Measurements from ENCODE around the gene THEMIS2. TPM values are rescaled to one million over a fixed set of nuclear protein-coding genes. Genes with fewer than 3 reads are reported as not detected.
A peak's percentile ranks its signal among the peaks of the same experiment; 100 is the strongest.

The THEMIS2 gene
- total RNA-seq, 2 experiments from 2014 or later = 20.2 to 21.6 TPM

GRCh38 chr1:27886353-27886679, 14.0 kb downstream of the THEMIS2 start:
- Mint-ChIP-seq H3K36me3 (ENCODE audit: low read depth) (peaks cover 84% of the 10 kb centered on the region), H3K4me3 (no peak overlapping the region), H3K4me1 (ENCODE audit: low read depth) (peaks cover 37% of the 10 kb centered on the region), H3K27ac (peak overlapping the region; percentile 86), H3K27me3 (no peaks in the 10 kb centered on the region), H3K9me3 (no peaks in the 10 kb centered on the region)
- ATAC-seq (ENCODE audit: poor library complexity) = no peak
- peak overlapping the region; percentile 60 to 77 for H3K27ac ChIP-seq (ENCODE audit: low read depth in 1 of 2, low read length in 2 of 2)
- CTCF ChIA-PET = interaction anchor here (0.9 to 1.9 kb wide), 2 partner anchors 28 to 54 kb away, joined by 3 to 6 read pairs; no protein-coding TSS in a partner anchor
- H3K9me3 ChIP-seq (ENCODE audit: control insufficient read depth in 1 of 2, insufficient read depth in 1 of 2, low read length in 2 of 2) = peaks cover 0 to 4% of the 10 kb centered on the region in 2 experiments
- H3K4me3 ChIP-seq (ENCODE audit: low read length) = no peak overlapping the region
- no peaks in the 10 kb centered on the region for H3K27me3 ChIP-seq (ENCODE audit: control insufficient read depth in 1 of 2, insufficient read depth in 2 of 2, low read length in 2 of 2)
- TF ChIP-seq CTCF (IDR thresholded peaks at IDR 0.05) = no peak
- DNase-seq = no peak
- H3K36me3 ChIP-seq (ENCODE audit: insufficient read depth, low read length) = peaks cover 68% of the 10 kb centered on the region
- POLR2A ChIA-PET = interaction anchor here (0.7 to 1.4 kb wide), 2 partner anchors 11 to 13 kb away, joined by 3 to 5 read pairs; no protein-coding TSS in a partner anchor
- H3K4me1 ChIP-seq (ENCODE audit: insufficient read depth, low read length) = peaks cover 96% of the 10 kb centered on the region
- intact Hi-C loops (cut with DNase I, micrococcal nuclease) = no loop called here

- TF ChIP-seq CTCF (IDR thresholded peaks at IDR 0.05) = no peak
- Histone ChIP-seq H3K4me3 (ENCODE audit: low read length) (peak overlapping the region; percentile 0), H3K36me3 (ENCODE audit: insufficient read depth, low read length) (peaks cover 66% of the 10 kb centered on the region), H3K27me3 (ENCODE audit: control insufficient read depth in 1 of 2, insufficient read depth in 2 of 2, low read length in 2 of 2) (no peaks in the 10 kb centered on the region), H3K27ac (ENCODE audit: low read depth in 1 of 2, low read length in 2 of 2) (peak overlapping the region; percentile 60 to 77), H3K4me1 (ENCODE audit: insufficient read depth, low read length) (peaks cover 99% of the 10 kb centered on the region), H3K9me3 (ENCODE audit: control insufficient read depth in 1 of 2, insufficient read depth in 1 of 2, low read length in 2 of 2) (peaks cover 0 to 4% of the 10 kb centered on the region in 2 experiments)
- Mint-ChIP-seq H3K4me1 (ENCODE audit: low read depth) (peaks cover 41% of the 10 kb centered on the region), H3K4me3 (peak overlapping the region; percentile 30), H3K9me3 (no peaks in the 10 kb centered on the region), H3K36me3 (ENCODE audit: low read depth) (peaks cover 84% of the 10 kb centered on the region), H3K27me3 (no peaks in the 10 kb centered on the region), H3K27ac (peak overlapping the region; percentile 86)
- no peak for ATAC-seq (ENCODE audit: poor library complexity)
- CTCF ChIA-PET = interaction anchor here (0.9 to 1.9 kb wide), 2 partner anchors 29 to 54 kb away, joined by 3 to 6 read pairs; no protein-coding TSS in a partner anchor
- POLR2A ChIA-PET = interaction anchor here (0.7 to 1.4 kb wide), 3 partner anchors 10 to 13 kb away, joined by 3 to 5 read pairs (median 3); no protein-coding TSS in a partner anchor
- no peak for DNase-seq
- intact Hi-C loops (cut with DNase I, micrococcal nuclease) = no loop called here
Measured at GRCh38 chr1:27886744-27887143, 14.4 kb downstream of the THEMIS2 start.

GRCh38 chr1:27887215-27888021, 15.1 kb downstream of the THEMIS2 start:
- ATAC-seq (ENCODE audit: poor library complexity) = peak; percentile 79
- no peaks in the 10 kb centered on the region for H3K27me3 Mint-ChIP-seq

More at GRCh38 chr1:27887215-27888021, 15.1 kb downstream of the THEMIS2 start:
- H3K4me3 Mint-ChIP-seq = peak overlapping the region; percentile 59
- H3K4me1 Mint-ChIP-seq (ENCODE audit: low read depth) = peaks cover 45% of the 10 kb centered on the region
- peak in 9 of 14 experiments; percentile 3 to 92 (median 55) for DNase-seq
- Histone ChIP-seq H3K4me1 (ENCODE audit: insufficient read depth, low read length) (peaks cover 99% of the 10 kb centered on the region), H3K9me3 (ENCODE audit: control insufficient read depth in 1 of 2, insufficient read depth in 1 of 2, low read length in 2 of 2) (peaks cover 0 to 4% of the 10 kb centered on the region in 2 experiments), H3K4me3 (ENCODE audit: low read length) (peak overlapping the region; percentile 31), H3K27me3 (ENCODE audit: control insufficient read depth in 1 of 2, insufficient read depth in 2 of 2, low read length in 2 of 2) (no peaks in the 10 kb centered on the region), H3K27ac (ENCODE audit: low read depth in 1 of 2, low read length in 2 of 2) (peak overlapping the region; percentile 60 to 77), H3K36me3 (ENCODE audit: insufficient read depth, low read length) (peaks cover 66% of the 10 kb centered on the region)
- POLR2A ChIA-PET = interaction anchor here (0.6 to 1.4 kb wide), 3 partner anchors 10 to 18 kb away, joined by 3 to 5 read pairs (median 3); no protein-coding TSS in a partner anchor
- CTCF ChIA-PET = interaction anchor here (0.7 to 1.9 kb wide), 5 partner anchors 30 to 322 kb away, joined by 3 to 7 read pairs (median 3); no protein-coding TSS in a partner anchor
- no peaks in the 10 kb centered on the region for H3K9me3 Mint-ChIP-seq
- peak overlapping the region; percentile 86 for H3K27ac Mint-ChIP-seq
- TF ChIP-seq CTCF (IDR thresholded peaks at IDR 0.05) = no peak
- peaks cover 84% of the 10 kb centered on the region for H3K36me3 Mint-ChIP-seq (ENCODE audit: low read depth)
- intact Hi-C loops (cut with DNase I, micrococcal nuclease) = no loop called here

All from CD4-positive, alpha-beta T cell (primary cell).